ENCODE measurements around the gene GHR.

GHR gene

DNA sequence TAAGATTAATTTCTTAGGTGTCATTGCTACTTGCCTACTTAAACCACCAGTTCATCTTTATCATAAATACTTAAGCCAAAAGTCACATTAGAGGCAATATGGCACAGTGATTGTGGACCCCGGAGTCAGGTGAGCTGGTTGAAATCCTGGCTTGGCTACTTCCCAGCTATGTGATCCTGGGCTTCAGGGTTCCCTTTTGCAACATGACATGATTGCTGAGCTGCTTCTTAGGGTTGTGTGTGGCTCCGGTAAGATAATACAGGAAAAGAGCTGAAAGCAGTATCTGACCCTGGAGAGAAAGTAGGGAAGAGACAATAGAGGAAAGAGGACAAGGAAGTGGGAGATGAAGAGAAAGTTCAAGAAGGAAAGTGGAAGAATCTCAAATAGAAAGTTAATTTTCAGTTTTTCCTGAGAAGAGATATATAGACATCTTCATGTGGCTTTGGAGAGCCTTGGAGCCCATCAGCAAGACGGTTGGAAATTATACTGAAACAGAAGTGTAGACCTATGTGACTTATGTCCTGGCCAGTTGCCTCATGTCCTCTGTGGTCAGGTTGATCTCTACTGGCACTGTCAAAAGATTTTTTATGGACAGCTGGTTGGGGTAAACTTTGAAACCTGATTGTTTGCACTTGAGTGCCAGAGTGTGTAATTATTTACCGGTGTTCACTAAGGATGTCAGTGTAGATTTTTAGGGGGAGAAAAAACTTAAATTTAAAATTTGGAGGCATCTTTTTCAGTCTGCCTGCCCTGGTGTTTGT, 93.2 kb downstream of the GHR start:
- no peak for DNase-seq (ENCODE audit: low read depth in 1 of 2, low spot score in 1 of 2)
- H3K27me3 ChIP-seq (ENCODE audit: insufficient read depth, poor library complexity, severe bottlenecking) = no peaks in the 10 kb centered on the region
- no peak overlapping the region for H3K27ac ChIP-seq (replicated peaks)
- TF ChIP-seq SPI1 (IDR thresholded peaks at IDR 0.05; ENCODE audit: borderline replicate concordance, low read depth) (no peak), POLR2AphosphoS5 (IDR thresholded peaks at IDR 0.05; ENCODE audit: low read depth) (no peak), GABPA (IDR thresholded peaks at IDR 0.05; ENCODE audit: low read depth) (no peak)
- TF ChIP-seq, protein P1, sequence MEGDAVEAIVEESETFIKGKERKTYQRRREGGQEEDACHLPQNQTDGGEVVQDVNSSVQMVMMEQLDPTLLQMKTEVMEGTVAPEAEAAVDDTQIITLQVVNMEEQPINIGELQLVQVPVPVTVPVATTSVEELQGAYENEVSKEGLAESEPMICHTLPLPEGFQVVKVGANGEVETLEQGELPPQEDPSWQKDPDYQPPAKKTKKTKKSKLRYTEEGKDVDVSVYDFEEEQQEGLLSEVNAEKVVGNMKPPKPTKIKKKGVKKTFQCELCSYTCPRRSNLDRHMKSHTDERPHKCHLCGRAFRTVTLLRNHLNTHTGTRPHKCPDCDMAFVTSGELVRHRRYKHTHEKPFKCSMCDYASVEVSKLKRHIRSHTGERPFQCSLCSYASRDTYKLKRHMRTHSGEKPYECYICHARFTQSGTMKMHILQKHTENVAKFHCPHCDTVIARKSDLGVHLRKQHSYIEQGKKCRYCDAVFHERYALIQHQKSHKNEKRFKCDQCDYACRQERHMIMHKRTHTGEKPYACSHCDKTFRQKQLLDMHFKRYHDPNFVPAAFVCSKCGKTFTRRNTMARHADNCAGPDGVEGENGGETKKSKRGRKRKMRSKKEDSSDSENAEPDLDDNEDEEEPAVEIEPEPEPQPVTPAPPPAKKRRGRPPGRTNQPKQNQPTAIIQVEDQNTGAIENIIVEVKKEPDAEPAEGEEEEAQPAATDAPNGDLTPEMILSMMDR (IDR thresholded peaks at IDR 0.05; ENCODE audit: insufficient read depth, low read length) = no peak
- TF ChIP-seq, protein P2, sequence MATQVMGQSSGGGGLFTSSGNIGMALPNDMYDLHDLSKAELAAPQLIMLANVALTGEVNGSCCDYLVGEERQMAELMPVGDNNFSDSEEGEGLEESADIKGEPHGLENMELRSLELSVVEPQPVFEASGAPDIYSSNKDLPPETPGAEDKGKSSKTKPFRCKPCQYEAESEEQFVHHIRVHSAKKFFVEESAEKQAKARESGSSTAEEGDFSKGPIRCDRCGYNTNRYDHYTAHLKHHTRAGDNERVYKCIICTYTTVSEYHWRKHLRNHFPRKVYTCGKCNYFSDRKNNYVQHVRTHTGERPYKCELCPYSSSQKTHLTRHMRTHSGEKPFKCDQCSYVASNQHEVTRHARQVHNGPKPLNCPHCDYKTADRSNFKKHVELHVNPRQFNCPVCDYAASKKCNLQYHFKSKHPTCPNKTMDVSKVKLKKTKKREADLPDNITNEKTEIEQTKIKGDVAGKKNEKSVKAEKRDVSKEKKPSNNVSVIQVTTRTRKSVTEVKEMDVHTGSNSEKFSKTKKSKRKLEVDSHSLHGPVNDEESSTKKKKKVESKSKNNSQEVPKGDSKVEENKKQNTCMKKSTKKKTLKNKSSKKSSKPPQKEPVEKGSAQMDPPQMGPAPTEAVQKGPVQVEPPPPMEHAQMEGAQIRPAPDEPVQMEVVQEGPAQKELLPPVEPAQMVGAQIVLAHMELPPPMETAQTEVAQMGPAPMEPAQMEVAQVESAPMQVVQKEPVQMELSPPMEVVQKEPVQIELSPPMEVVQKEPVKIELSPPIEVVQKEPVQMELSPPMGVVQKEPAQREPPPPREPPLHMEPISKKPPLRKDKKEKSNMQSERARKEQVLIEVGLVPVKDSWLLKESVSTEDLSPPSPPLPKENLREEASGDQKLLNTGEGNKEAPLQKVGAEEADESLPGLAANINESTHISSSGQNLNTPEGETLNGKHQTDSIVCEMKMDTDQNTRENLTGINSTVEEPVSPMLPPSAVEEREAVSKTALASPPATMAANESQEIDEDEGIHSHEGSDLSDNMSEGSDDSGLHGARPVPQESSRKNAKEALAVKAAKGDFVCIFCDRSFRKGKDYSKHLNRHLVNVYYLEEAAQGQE (IDR thresholded peaks at IDR 0.05; ENCODE audit: insufficient replicate concordance, low read depth) = no peak
- no peak overlapping the region for H3K4me3 ChIP-seq (replicated peaks; ENCODE audit: insufficient read depth, low read length)

DNA sequence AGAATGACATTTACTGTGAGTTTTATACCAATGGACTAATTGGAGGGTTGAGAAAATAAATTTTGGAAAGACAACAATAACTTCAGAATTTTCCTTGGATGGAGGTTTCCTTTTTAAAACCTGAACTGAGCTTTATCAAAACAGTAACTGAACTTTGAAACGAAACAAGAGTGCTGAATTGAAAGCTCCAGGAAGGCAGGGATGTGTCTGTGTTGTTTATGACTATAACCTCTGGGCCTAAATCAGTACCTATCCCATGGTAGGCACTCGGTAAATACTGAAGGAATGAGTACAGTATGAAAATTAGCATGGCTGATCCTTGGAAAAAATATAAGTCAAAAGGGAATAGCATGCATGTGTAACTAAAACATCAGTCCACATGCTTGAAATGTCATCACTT, 93.9 kb downstream of the GHR start:
- Histone ChIP-seq H3K27ac (replicated peaks) (no peak overlapping the region), H3K27me3 (ENCODE audit: insufficient read depth, poor library complexity, severe bottlenecking) (no peaks in the 10 kb centered on the region), H3K4me3 (replicated peaks; ENCODE audit: insufficient read depth, low read length) (no peak overlapping the region)
- TF ChIP-seq, protein P2 (IDR thresholded peaks at IDR 0.05; ENCODE audit: insufficient replicate concordance, low read depth) = no peak
- no peak for TF ChIP-seq SPI1 (IDR thresholded peaks at IDR 0.05; ENCODE audit: borderline replicate concordance, low read depth)
- no peak for TF ChIP-seq POLR2AphosphoS5 (IDR thresholded peaks at IDR 0.05; ENCODE audit: low read depth)
- TF ChIP-seq, protein P1 (IDR thresholded peaks at IDR 0.05; ENCODE audit: insufficient read depth, low read length) = no peak
- no peak for TF ChIP-seq GABPA (IDR thresholded peaks at IDR 0.05; ENCODE audit: low read depth)
- DNase-seq (ENCODE audit: low read depth in 1 of 2, low spot score in 1 of 2) = no peak

DNA sequence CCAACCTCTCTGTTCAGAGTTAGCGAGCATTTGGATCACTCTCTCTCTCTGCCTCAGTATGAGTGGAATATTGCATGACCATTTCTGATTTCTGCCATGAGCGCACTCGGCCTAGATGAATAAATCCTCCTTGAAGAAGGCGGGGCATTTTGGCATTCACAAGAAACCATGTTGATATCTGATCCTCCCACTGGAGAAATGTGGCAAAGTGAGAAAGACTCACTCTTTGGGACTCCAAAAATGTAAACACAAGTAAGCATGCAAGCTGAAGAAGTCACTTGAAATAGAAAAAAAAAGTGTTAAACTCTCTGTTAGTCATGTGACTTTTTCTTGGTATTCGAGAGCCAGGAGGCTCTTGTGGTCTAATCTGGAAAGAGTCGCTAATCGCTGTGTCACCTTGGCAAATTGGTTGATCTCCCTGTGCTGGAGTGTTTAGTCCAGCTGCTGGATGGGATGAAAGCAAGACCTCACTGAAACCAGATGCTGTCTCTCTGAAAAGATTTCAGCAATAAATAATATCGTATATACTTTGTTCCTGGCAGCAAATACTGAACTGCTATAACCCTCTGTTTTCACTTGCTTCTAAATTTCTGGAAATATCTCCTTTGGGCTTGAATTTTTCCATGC, 95.5 kb downstream of the GHR start:
- no peak for DNase-seq (ENCODE audit: low read depth in 1 of 2, low spot score in 1 of 2)
- Histone ChIP-seq H3K4me3 (replicated peaks; ENCODE audit: insufficient read depth, low read length) (no peak overlapping the region), H3K27ac (replicated peaks) (no peak overlapping the region), H3K27me3 (ENCODE audit: insufficient read depth, poor library complexity, severe bottlenecking) (no peaks in the 10 kb centered on the region)
- no peak for TF ChIP-seq POLR2AphosphoS5 (IDR thresholded peaks at IDR 0.05; ENCODE audit: low read depth)
- no peak for TF ChIP-seq GABPA (IDR thresholded peaks at IDR 0.05; ENCODE audit: low read depth)
- TF ChIP-seq, protein P2 (IDR thresholded peaks at IDR 0.05; ENCODE audit: insufficient replicate concordance, low read depth) = no peak
- TF ChIP-seq, protein P1 (IDR thresholded peaks at IDR 0.05; ENCODE audit: insufficient read depth, low read length) = no peak
- TF ChIP-seq SPI1 (IDR thresholded peaks at IDR 0.05; ENCODE audit: borderline replicate concordance, low read depth) = no peak

Data from HL-60 (cell line).